ENCODE results near the gene SDR42E1.

Gene SDR42E1

DNA sequence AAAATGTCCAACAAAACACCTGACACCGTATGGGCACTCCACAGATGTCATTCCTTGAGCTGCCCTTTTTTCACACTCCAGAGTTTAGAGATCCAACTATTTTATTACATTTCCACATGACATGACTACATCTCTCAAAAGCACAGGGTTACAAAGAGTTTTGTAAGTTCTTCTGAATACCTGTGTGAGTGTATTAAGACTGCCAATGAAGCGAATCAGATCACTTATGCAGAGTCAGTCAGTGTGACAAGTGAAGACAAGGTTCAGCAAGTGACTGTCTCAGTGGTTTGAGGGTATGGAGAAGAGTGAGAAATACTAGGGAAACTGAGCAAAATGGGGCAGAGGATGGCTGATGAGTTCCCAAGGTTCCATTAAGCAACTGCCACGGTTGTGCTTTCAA, 8.4 kb downstream of the SDR42E1 start:
- no peak for DNase-seq

DNA sequence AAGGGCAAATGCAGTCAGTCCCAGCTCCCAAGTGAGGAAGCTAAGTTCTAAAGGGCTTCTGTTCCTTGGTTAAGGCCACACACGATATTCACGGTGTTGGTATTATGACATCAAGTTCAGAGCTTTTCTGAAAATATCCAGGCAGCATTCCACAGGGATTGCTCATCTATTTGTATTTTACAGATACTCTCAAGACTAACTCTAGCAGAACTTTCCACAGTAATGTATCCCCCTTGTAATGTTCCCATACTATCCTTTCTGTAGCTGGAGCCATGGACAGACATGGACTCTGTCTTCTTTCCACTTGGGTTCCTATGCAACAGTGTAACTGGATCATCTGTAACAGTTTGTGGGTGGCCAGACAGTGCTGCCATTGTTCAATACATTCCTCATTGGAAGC, 13.5 kb downstream of the SDR42E1 start:
- DNase-seq, result no peak

DNA sequence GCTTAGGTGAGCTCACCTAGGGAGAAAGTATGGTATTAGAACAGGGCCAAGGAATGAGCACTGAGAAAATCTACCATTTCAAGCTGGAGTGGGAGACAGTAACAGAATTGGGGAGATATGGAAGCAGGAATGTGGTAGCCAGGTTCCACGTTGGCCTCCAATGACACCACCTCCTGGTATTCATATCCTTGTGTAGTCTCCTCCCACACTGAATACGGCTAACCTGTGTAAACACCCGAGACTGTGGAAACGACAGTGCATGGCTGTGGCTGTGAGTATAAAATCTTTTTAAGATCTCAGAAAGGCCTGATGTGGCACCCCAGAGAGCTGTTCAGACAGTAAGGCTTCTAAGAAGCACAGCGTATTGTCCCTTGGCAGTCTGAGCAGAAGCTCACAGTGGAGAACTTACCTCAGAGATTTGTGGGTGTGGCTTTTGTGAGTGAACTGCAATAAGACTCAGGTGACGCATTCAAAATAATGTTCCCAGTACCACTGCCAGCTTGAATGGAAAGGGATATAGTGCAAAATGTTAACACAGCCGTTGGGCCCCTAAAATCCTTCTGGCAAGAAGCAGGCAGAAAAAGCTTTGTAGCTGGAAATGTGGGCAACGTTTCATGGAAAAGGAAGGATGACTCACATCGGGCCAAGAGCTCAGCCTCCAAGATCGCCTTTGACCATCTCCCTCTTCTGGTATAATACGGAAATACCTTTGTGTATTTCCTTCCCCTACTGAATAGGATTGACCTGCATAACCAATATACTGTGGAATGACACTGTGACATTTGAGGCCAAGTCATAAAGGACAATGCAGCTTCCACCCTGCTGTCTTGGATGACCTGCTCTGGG, 14.4 kb downstream of the SDR42E1 start:
- peak; percentile 2 for DNase-seq

DNA sequence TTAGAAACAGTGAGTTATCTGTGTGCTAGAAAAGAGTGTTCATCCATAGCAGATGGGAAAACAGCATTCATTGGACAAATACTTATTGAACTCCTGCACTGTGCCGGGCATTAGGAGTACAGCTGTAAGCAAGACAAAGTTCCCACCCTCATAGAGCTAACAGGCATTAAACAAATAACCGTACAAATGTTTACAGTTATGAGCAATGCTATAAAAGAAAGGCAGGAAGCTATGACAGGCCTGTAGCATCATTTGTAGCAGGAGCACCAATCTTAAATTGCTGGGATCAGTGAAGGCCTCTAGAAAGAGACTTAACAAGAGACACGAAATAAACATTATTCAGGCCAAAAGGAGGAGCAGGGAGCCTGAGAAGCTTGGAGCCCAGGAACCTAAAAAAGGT, 15.6 kb downstream of the SDR42E1 start:
- DNase-seq, result no peak

DNA sequence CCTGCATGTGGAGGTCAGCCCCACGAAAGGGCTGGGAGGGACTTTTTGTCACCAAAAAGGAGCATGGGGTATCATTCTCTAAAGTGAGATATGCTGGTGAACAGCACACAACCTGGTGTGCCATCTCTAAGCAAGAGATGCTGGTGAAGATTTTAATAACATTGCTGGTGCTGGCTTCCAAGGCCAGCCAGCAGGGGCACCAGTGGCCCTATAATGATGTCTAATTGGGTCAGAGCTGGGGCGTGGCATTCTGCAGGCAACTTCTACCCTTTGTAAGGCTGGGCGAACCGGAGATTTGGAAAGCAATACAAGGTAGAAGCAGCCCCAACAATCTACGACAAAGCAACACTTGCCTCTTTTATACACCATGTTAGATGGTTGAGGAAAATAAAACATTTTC, 16.8 kb downstream of the SDR42E1 start:
- DNase-seq, result peak; percentile 5

DNA sequence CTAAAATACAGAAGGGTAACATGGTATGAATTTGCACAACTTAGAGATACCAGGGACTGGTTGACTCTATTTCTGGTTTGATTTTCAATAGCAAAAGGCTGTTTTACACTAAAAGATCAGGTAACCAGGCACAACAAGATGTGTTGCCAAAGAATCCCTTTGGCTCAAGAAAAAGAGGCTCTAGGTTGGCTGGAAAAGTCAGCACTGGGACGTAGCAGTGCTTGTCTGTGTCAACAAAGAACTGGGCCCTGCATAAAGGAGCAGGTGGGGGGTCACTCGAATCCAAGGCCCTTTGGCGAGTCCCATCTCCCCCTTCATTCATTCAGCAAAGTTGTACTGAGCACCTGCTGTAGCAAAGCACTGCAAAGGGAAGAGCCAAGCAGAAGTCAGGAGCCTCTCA, 18.4 kb downstream of the SDR42E1 start:
- DNase-seq, result no peak

DNA sequence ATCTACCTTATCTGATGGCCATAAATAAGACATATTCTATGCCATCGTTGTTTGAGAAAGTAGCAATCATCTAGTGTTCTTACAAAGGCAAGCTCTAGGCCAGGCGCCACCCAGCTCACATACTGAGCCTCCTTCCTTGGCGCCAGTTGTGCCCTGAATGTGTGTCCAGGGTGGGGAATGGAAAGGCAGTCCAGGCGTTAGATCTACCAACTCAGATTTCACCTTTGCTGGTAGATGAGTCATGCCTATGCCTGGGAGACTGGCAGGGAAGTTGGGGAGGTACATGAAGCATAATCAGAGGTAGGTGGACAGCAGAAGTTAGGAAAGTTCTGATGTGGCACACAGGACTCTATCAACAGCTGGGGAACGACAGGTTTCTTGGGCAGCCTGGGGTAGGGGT, 23.6 kb downstream of the SDR42E1 start:
- DNase-seq, result no peak

DNA sequence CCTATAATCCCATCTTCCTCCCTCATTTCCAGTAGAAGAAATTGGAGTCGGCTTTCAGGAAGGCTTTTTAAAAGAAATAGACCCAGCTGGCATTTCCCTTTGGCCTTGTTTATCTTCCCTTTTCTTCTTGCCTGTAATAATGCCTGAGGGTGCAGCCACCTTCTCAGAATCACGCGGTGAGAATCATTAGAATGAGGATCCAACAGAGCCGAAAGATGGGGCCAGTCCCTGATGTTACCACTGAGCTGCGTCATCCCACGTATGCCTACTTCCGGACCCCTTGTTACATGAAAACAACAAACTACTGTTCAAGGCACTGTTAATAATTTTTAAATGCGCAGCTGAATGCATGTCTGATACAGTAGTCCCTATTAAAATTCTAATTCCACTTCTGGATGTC, 24.1 kb downstream of the SDR42E1 start:
- peak; percentile 16 for DNase-seq

DNA sequence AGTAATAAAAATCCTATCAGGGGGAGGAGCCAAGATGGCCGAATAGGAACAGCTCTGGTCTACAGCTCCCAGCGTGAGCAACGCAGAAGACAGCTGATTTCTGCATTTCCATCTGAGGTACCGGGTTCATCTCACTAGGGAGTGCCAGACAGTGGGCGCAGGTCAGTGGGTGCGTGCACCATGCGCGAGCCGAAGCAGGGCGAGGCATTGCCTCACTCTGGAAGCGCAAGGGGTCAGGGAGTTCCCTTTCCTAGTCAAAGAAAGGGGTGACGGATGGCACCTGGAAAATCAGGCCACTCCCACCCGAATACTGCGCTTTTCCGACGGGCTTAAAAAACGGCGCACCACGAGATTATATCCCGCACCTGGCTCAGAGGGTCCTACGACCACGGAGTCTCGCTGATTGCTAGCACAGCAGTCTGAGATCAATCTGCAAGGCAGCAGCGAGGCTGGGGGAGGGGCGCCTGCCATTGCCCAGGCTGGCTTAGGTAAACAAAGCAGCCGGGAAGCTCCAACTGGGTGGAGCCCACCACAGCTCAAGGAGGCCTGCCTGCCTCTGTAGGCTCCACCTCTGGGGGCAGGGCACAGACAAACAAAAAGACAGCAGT, 33.8 kb downstream of the SDR42E1 start:
- peak; percentile 2 for DNase-seq

DNA sequence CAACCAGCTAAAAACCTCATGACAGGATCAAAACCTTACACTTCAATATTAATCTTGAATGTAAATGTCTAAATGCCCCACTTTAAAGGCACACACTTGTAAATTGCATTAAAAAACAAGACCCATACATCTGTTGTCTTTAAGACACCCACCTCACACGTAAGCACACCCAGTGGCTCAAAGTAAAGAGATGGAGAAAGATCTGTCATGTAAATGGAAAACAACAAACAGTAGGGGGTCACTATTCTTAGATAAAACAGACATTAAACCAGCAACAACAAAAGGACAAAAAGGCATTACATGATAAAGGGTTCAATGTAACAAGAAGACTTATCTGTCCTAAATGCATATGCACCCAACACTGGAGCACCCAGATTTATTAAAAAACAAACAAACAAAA, 35.6 kb downstream of the SDR42E1 start:
- no peak for DNase-seq

DNA sequence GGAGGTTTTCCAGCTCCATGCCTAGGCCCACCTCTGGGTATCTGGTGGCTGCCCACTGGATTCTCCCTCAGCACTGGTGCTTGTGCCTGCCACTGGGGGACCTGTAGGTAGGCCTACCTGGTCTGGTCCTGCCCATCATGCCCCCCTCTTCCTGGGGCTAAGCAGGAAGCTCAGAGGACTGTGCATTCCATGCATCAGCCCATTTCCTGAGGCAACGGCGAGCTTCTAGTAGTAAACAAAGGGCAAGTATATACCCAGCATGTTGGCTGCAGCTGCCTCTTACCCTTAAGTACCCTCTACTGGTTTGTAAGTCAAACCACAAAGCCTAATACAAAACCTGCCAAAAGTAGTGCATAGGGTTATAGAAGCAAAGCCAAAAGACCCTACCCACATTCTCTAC, 37.5 kb downstream of the SDR42E1 start:
- no peak for DNase-seq

DNA sequence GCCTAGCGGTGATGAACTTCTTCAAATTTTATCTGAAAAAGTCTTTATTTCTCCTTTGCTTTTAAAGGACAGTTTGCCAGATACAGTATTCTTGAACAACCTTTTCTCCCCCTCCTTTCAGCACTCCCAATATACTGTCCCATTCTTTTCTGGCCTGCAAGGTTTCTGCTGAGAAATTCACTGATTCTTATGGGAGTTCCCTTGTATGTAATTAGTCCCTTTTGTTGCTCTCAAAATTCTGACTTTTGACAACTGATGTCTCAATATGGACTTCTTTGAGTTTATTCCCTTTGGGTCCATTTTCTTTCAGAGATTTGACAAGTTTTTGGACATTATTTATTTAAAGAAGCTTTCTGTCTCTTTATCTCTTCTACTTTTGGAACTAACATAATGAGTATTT, 39.4 kb downstream of the SDR42E1 start:
- no peak for DNase-seq

DNA sequence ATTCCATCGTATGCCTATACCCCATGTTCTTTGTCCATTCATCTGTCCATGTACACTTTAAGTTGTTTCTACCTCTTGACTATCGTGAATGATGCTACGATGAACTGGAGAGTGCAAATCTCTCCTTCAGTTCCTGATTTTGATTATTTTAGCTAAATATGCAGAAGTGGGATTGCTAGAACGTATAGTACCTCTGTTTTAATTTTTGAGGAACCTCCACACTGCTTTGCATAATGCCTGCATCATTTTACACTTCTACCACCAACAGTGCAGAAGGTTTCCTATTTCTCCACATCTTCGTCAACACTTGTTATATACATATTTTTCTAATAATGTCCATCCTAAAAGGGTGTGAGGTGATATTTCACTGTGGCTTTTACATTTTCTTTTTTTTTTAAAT, 43.9 kb downstream of the SDR42E1 start:
- DNase-seq, result no peak

DNA sequence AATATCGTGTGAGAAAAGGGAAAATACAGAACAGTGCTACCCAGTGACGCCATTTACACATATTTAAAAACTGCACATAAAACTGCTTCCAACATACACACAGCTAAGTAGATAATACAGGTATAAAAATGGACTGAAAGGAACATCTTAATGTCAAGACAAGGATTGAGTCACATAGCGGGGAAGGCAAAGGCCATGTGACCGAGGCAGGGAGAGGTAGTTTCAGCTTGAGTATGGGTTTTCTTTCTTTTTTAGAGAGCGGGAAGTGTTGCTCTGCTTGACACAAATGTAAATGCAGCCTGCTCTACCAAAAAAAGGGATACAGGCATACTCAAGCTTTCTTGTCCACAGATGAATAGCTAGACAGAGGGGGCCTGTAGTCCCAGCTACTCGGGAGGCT, 46.5 kb downstream of the SDR42E1 start:
- DNase-seq, result no peak

DNA sequence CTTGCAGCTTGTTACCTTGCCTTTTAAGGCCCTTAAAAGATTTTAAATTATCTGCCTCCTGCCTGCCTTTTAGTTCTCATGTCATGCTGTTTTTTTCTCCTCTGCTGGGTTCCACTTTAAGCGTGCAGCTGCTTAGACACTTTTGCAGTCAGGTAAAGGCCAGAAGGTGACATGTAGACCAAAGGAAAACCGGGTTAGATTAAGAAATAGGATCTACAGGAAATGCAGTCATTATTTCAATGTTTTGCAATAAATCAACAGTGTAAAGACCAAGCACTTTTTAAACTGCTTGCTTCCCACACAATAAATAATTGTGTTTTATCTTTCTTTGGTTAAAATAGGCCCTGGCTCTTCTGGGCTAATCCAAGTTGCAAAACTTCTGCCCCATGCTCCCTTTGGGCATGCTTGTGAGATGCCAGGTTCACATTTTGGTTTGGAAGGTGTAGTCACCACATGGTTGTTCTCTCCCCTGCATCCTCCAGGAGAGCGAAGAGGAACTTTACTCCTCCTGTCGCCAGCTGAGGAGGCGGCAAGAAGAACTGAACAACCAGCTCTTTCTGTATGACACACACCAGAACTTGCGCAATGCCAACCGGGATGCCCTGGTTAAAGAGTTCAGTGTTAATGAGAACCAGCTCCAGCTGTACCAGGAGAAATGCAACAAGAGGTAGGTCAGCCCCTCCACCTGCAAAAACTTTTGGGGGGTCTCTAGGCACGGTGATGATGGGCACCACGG, 54.9 kb downstream of the SDR42E1 start:
- DNase-seq, result no peak

DNA sequence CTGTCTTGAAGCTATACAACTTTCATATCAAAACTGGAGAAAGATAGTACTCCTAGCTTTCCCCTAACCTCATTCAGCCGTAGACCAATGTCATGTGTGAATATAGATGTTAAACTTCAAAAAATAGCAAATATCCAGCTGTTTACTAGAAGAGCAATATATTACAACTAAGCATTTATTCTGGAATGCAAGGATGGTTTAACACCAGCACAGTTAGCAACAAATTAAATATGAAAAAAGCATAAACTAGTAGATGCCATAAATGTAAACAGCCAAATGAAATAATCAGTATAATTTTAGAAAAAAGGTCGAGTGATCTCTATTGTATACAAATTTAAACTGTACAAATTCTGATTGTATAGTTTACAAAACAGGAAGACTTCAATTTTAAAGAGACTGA, 59.7 kb downstream of the SDR42E1 start:
- no peak for DNase-seq

DNA sequence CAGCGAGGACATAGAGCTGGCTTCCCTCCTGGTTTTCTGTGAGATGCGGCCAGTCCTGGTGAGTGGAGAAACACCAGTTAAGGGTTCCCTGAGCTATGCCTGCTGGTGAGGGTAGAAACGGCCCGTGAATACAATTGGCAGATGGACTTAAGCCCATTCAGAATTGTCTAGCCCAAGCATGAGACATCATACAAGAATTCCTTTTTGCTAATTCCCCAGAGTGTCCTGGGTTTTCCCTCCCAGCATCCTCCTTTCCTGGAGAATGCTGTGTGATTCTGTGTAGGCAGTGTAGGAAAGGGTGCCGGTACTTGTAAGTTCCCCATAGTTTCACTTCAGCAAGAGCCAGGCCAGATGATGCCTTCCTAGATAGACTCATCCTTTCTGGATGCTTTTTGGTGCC, 65.1 kb downstream of the SDR42E1 start:
- no peak for DNase-seq

DNA sequence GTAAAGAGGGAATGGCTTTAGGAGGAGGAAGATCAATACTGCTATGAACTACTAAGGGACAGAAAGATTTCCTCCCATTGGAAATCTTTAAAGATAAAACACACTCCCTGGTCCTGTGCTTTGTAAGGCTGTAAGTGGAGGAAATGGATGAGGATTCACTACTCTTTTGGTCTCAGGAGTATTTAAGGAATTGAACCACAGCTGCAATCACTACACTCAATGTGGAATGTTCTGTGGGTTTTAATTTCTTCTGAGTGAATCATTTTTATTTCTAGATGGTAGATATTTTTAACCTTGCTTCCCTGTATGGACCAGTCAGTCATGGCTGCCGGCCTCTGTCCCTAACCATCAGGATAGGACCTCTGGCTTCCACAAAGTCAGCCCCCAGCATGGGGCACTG, 65.6 kb downstream of the SDR42E1 start:
- DNase-seq, result no peak

DNA sequence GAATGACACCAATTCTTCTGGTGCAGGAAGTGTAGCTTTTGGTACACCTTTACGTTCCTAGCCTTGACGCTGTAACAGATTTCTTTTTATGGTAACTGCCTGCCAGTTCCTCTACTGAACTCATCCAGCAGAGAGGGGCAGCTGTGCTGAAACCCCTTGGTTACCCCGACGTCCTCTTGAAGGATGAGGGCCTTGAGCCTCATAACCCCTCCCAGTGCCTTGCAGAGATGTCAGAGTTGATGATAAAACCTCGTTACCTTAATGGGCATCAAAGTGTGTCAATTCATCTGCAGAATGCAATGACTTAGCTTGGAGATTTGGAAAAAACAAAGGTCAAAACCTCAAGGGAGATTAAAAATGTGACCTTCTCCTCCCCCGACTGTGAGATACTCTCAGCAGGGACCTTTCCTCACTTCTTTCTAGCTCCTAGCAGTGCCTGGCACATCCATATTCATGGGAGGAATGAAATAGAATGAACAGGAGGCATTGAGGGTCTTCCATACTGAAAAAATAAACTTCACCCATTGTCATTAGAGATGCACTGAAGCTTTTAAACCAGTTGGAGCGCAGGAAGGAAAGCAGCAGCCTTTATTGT, 69.2 kb downstream of the SDR42E1 start:
- no peak for DNase-seq

DNA sequence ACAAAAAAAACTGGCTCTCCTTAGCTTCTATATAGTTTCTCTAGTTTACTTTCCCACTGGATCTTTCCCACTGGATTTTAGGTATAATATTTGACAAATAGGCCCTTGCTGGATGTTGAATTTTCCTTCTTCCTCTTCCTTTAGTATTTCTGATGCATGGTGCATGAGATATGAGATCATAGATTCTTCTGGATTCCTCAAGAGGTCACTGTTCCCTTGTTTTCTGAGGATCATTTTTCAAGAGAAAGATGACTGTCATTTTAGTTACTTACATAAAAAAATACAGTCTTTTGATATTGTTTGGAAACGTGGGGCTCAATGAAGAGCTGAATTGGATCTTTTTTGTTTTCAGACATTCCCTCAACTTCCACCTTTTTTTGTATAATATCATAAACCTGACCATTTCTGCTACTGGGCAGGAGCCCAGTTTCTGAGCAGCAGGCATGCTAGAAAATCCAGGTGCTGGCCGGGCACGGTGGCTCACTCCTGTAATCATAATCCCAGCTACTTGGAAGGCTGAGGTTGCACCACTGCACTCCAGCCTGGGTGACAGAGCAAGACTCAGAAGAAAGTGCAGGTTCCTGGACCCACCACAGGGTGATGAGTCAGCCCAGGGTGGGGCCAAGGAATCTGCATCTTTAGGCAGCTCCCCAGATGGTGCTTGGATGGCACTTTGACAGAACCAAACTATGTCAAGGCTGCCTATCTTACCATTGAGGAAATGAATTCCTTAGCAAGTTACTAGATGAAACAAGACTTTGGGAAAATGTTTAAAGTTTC, 70.3 kb downstream of the SDR42E1 start:
- peak; percentile 42 for DNase-seq

DNA sequence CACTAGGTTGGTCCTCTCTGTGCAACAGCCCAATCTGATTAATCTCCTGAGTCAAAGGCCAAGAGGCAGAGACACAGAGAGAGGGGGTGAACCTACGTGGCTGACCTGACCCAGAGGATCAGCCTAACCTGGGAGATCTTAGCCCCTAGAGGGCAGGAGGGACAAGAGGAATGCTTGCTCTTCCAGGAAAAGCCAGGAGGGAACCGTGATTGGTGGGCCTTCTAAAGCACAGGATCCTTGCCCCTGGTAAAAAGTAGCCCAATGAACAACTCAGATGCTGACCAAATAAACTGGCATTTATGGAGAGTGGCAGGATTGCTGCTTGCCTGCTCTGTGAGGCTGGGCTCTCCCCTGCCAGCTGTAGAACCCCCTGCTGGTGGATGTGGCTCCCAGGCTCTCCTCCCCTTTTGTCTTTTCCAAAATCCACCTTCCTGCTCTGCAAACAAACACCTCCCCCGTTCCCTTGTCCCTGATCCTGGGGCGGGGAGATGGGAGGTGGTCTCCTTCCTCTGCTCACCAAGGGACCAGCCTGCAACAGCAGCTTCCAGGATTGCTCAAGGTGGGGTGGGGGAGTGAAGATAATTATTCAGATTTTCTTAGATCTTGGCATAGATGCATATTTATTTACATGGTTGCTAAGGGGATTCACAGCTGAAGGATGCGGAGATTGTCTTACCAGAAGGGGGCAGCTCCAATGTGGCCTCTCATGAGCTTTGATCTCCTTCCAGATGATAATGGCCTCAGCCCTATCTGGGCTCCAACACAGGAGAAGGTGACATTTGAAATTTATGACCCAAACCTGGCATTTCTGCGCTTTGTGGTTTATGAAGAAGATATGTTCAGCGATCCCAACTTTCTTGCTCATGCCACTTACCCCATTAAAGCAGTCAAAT, 71.9 kb downstream of the SDR42E1 start:
- peak; percentile 6 for DNase-seq
